A673 (cell line): ENCODE data around the gene ZFPM1. TPM values are rescaled to one million over a fixed set of nuclear protein-coding genes. Genes with fewer than 3 reads are reported as not detected.

ENCODE experiments used
- BruUV-seq: library from RNA; stranded (reverse); fragments of 400-500 nt; replicated peaks from 2 replicates; lab custom pipeline; 2021; lab: Mats Ljungman, UMichigan
- CTCF ChIA-PET: fragments of 300-600 bp; sonication (Branson Sonifier 250); formaldehyde crosslinking; loops from one replicate; lab custom pipeline; 2022; ENCODE audit warnings: antibody characterized with exemption; lab: Charles Lee
- POLR2A ChIA-PET: fragments of 300-600 bp; sonication (Branson Sonifier 250); formaldehyde crosslinking; loops from one replicate; lab custom pipeline; 2022; ENCODE audit warnings: antibody characterized with exemption; ENCODE audit not compliant: low non-redundant PET; lab: Charles Lee
- DNase-seq: peaks from one replicate; pipeline ENCODE4 v3.0.0-alpha.2; 2015; ENCODE audit warnings: low spot score
- H3K27ac ChIP-seq: fragments of 200-600 bp; sonication (generic); 2 replicates; pipeline ENCODE4 v1.5.1; 2016; ENCODE audit warnings: mixed run types, low read depth, mild to moderate bottlenecking, mixed read lengths, antibody characterized with exemption, low read length; ENCODE audit not compliant: poor library complexity, severe bottlenecking
- H3K27me3 ChIP-seq: fragments of 200-600 bp; sonication (generic); replicated peaks from 2 replicates; pipeline ENCODE4 v1.6.1; 2017; ENCODE audit warnings: mixed run types, low read depth, mild to moderate bottlenecking, mixed read lengths, antibody characterized with exemption, low read length; ENCODE audit not compliant: insufficient read depth, poor library complexity
- H3K36me3 ChIP-seq: fragments of 200-600 bp; sonication (generic); 2 replicates; pipeline ENCODE4 v1.6.1; 2016; ENCODE audit warnings: mixed run types, mild to moderate bottlenecking, mixed read lengths, antibody characterized with exemption, low read length; ENCODE audit not compliant: insufficient read depth, poor library complexity, severe bottlenecking
- H3K4me1 ChIP-seq: fragments of 200-600 bp; sonication (generic); 2 replicates; pipeline ENCODE4 v1.6.1; 2017; ENCODE audit warnings: mixed run types, mild to moderate bottlenecking, mixed read lengths, antibody characterized with exemption, low read length; ENCODE audit not compliant: insufficient read depth, poor library complexity, severe bottlenecking
- H3K4me3 ChIP-seq: fragments of 200-600 bp; sonication (generic); 2 replicates; pipeline ENCODE4 v1.5.1; 2016; ENCODE audit warnings: low read depth, mixed run types, mild to moderate bottlenecking, mixed read lengths, low read length; ENCODE audit not compliant: poor library complexity, severe bottlenecking
- H3K9me3 ChIP-seq: fragments of 200-600 bp; sonication (generic); 2 replicates; pipeline ENCODE4 v1.6.1; 2016; ENCODE audit warnings: mixed run types, low read depth, mild to moderate bottlenecking, mixed read lengths, antibody characterized with exemption, low read length; ENCODE audit not compliant: poor library complexity, severe bottlenecking
- EZH2 ChIP-seq: fragments of 200-600 bp; sonication (generic); IDR thresholded peaks from 2 replicates; pipeline ENCODE4 v1.6.1; 2017; ENCODE audit warnings: borderline replicate concordance, low read depth, mild to moderate bottlenecking, mixed read lengths, antibody characterized with exemption, low read length; ENCODE audit not compliant: poor library complexity, severe bottlenecking
- intact Hi-C: fragments of 100-400 bp; cut with micrococcal nuclease; formaldehyde crosslinking; loops from one replicate; pipeline ENCODE4 v1.10.0; 2022; ENCODE audit not compliant: unreplicated experiment
- total RNA-seq: library from RNA; stranded (reverse); gene quantifications from 2 replicates; pipeline ENCODE4 v1.2.3, GENCODE V29; 2021
- TF ChIP-seq, protein P1 (sequence below): fragments of 300-800, 200-600 bp; sonication (generic); conservative IDR thresholded peaks from 2 replicates; pipeline ENCODE4 v1.5.1; 2017; ENCODE audit warnings: low read depth, mild to moderate bottlenecking, antibody characterized with exemption, low read length, moderate library complexity, mixed read lengths

The ZFPM1 gene
- total RNA-seq, 1 experiment from 2014 or later: 5.6 TPM

DNA sequence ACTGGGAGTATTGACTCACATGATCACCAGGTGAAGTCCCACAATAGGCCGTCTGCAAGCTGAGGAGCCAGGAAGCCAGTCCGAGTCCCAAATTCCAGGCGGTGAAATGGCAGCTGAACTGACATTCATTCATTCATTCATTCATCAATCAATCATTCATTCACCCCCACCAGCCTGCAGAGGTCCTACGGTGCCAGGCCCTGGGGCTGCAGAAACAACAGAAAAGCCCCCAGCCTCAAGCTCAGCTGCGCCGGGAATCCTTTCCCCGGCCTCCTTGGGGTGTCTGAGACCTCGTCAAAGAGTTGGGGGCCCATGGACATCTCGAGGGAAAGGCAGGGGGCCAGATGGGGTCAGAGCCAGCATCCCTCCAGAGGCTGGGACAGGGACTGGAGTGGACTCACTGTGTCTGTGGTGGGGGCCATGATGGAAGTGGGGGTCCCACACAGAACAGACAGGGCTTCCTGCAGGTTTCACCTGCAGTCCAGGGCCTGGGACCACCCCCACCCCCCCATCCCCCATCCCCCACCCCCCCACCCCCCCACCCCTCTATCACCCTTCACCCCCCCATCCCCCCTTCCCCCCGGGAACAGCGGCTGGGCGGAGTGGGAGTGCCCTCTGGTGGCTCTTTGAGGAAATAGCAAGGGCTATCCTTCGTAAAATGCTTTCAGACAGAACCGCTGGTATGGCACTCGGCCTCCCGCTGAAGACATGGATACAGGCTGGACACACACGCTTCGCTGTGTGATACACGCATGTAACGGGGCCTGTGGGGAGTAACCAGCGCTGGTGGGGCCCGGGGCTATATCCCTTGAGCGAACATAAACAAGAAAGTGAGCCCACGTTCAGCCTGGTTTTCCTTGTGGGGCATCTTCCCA is 108.6 kb downstream of the ZFPM1 start:
- no peaks in the 10 kb centered on the region for H3K36me3 ChIP-seq
- intact Hi-C loops: loop anchor here (1.0 to 5.0 kb wide), 2 partner anchors 118 to 784 kb away; no protein-coding TSS in a partner anchor
- ChIA-PET POLR2A (no interaction called here), CTCF (no interaction called here)
- H3K27ac ChIP-seq: no peak overlapping the region
- H3K27me3 ChIP-seq: peaks cover 17% of the 10 kb centered on the region
- H3K4me1 ChIP-seq: peaks cover 3% of the 10 kb centered on the region
- no peak for TF ChIP-seq EZH2
- TF ChIP-seq, protein P1, sequence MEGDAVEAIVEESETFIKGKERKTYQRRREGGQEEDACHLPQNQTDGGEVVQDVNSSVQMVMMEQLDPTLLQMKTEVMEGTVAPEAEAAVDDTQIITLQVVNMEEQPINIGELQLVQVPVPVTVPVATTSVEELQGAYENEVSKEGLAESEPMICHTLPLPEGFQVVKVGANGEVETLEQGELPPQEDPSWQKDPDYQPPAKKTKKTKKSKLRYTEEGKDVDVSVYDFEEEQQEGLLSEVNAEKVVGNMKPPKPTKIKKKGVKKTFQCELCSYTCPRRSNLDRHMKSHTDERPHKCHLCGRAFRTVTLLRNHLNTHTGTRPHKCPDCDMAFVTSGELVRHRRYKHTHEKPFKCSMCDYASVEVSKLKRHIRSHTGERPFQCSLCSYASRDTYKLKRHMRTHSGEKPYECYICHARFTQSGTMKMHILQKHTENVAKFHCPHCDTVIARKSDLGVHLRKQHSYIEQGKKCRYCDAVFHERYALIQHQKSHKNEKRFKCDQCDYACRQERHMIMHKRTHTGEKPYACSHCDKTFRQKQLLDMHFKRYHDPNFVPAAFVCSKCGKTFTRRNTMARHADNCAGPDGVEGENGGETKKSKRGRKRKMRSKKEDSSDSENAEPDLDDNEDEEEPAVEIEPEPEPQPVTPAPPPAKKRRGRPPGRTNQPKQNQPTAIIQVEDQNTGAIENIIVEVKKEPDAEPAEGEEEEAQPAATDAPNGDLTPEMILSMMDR: peak; percentile 68
- no TSS peak for BruUV-seq
- no peaks in the 10 kb centered on the region for H3K9me3 ChIP-seq
- peak; percentile 69 for DNase-seq
- H3K4me3 ChIP-seq: peak overlapping the region; percentile 35

DNA sequence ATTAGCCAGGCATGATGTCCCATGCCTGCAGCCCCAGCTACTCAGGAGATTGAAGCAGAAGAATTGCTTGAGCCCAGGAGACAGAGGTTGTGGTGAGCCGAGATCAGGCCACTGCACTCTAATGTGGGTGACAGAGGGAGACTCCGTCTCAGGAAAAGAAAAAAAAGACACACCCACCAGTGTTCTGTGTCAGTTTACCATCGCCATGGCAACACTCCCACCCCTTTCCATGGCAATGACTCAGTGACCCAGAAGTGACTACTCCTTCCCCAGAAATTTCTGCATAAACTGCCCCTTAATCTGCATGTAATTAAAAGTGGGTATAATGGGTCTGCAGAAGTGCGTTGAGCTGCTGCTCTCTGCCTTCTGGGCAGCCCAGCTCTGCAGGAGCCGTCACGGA is 113.1 kb downstream of the ZFPM1 start:
- H3K27me3 ChIP-seq: no peaks in the 10 kb centered on the region
- CTCF ChIA-PET: no interaction called here
- intact Hi-C loops: no loop called here
- no peaks in the 10 kb centered on the region for H3K9me3 ChIP-seq
- no peak for TF ChIP-seq EZH2
- TF ChIP-seq, protein P1: no peak
- POLR2A ChIA-PET: no interaction called here
- no peak overlapping the region for H3K4me3 ChIP-seq
- BruUV-seq: no TSS peak
- peak; percentile 26 for DNase-seq
- H3K27ac ChIP-seq: no peak overlapping the region
- no peaks in the 10 kb centered on the region for H3K36me3 ChIP-seq
- H3K4me1 ChIP-seq: peaks cover 7% of the 10 kb centered on the region

DNA sequence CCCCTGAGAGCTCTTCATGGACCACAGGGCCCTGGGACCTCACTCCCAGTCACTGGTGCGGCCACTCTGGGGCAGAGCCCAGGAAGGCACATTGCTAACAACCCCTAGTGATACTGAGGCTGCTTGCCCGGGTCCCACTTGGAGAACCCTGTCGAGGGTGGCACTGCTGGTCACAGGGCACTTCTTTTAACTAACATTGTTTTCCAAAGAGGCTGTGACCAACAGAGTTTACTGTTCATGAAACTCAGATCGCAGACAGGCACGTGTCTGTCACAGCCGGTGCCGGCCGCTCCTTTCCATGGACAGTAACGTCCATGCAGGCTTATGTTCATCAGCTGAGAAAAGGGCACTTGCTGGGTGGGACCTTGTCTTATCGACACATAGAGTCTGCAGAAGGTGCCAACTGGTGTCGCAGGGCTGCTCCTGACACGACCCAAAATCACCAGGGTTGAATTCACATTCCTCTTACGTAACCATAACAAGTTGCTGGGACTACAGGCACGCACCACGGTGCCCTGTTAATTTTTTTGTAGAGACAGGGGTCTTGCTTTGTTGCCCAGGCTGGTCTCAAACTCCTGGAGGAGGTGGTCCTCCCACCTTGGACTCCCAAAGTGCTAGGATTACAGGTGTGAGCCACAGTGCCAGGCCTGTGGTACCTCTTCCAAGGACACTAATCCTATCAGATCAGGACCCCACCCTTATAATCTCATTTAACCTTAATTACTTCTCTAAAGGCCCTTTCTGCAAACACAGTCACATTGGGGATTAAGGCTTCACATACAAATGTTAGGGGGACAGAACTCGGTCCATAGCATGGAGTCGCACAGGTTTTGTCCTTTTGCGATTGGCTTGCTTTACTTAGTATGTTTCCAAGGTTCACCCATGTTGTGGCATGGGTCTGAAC is 115.9 kb downstream of the ZFPM1 start:
- peak overlapping the region; percentile 78 for H3K27ac ChIP-seq
- no peaks in the 10 kb centered on the region for H3K9me3 ChIP-seq
- CTCF ChIA-PET: no interaction called here
- H3K27me3 ChIP-seq: no peaks in the 10 kb centered on the region
- intact Hi-C loops: no loop called here
- H3K36me3 ChIP-seq: no peaks in the 10 kb centered on the region
- no peak for TF ChIP-seq EZH2
- TF ChIP-seq, protein P1: no peak
- POLR2A ChIA-PET: no interaction called here
- BruUV-seq: no TSS peak
- DNase-seq: no peak
- peak overlapping the region; percentile 91 for H3K4me3 ChIP-seq
- peaks cover 13% of the 10 kb centered on the region for H3K4me1 ChIP-seq
